GM19043 (cell line): Measurements from ENCODE around the gene MRPL33.

Experiments used
- ATAC-seq: cut with Tn5 transposase; IDR thresholded peaks from one replicate; pipeline ENCODE4 v1.9.1; 2021; ENCODE audit warnings: low read depth; ENCODE audit not compliant: unreplicated experiment

The MRPL33 gene

GRCh38 chr2:27806311-27807059, 35.0 kb downstream of the MRPL33 start:
- no peak for ATAC-seq

GRCh38 chr2:27807476-27807875, 36.0 kb downstream of the MRPL33 start:
- no peak for ATAC-seq

GRCh38 chr2:27808418-27808817, 36.9 kb downstream of the MRPL33 start:
- no peak for ATAC-seq

GRCh38 chr2:27808984-27809383, 37.5 kb downstream of the MRPL33 start:
- ATAC-seq, result no peak

GRCh38 chr2:27809761-27810241, 38.3 kb downstream of the MRPL33 start:
- ATAC-seq, result no peak

GRCh38 chr2:27810455-27810854, 38.9 kb downstream of the MRPL33 start:
- no peak for ATAC-seq

- no peak for ATAC-seq
Measured at GRCh38 chr2:27811768-27812167, 40.2 kb downstream of the MRPL33 start.

- no peak for ATAC-seq
Measured at GRCh38 chr2:27814758-27815157, 43.2 kb downstream of the MRPL33 start.

- no peak for ATAC-seq
Measured at GRCh38 chr2:27815860-27816438, 44.4 kb downstream of the MRPL33 start.

GRCh38 chr2:27822049-27822448, 50.5 kb downstream of the MRPL33 start:
- no peak for ATAC-seq

- ATAC-seq, result no peak
Measured at GRCh38 chr2:27823135-27823534, 51.6 kb downstream of the MRPL33 start.

- no peak for ATAC-seq
Measured at GRCh38 chr2:27823569-27823968, 52.0 kb downstream of the MRPL33 start.

- no peak for ATAC-seq
Measured at GRCh38 chr2:27824401-27824800, 52.9 kb downstream of the MRPL33 start.

GRCh38 chr2:27828305-27828704, 56.8 kb downstream of the MRPL33 start:
- ATAC-seq, result no peak
